Measurements from ENCODE around the gene AGGF1.
"Not testable (repeated sequence)": the region's sequence is repeated elsewhere in the genome, so short reads cannot be mapped to it uniquely, and the experiment has no call there.

AGGF1 gene

GRCh38 chr5:77030097-77031071 is at the start of gene AGGF1:
Gene AGGF1 (plus strand): TSS chr5:77030404. CDS start chr5:77030767, 363 bp downstream.
- TF ChIP-seq GATA1 (IDR thresholded peaks at IDR 0.05; ENCODE audit: low read depth, low read length) (no peak), POLR2A (IDR thresholded peaks at IDR 0.05; ENCODE audit: low read length) (peak; percentile 90)
- DNase-seq = peak; percentile 93 to 95

GRCh38 chr5:76980518-76981144 is 49.6 kb upstream of the AGGF1 start:
- TF ChIP-seq POLR2A (IDR thresholded peaks at IDR 0.05; ENCODE audit: low read length) (no peak), GATA1 (IDR thresholded peaks at IDR 0.05; ENCODE audit: low read depth, low read length) (no peak)
- DNase-seq = no peak

GRCh38 chr5:76982450-76982849 is 47.8 kb upstream of the AGGF1 start:
- no peak for DNase-seq
- no peak for TF ChIP-seq POLR2A (IDR thresholded peaks at IDR 0.05; ENCODE audit: low read length)
- no peak for TF ChIP-seq GATA1 (IDR thresholded peaks at IDR 0.05; ENCODE audit: low read depth, low read length)

GRCh38 chr5:76983468-76983867 is 46.7 kb upstream of the AGGF1 start:
- no peak for DNase-seq
- TF ChIP-seq POLR2A (IDR thresholded peaks at IDR 0.05; ENCODE audit: low read length) (no peak), GATA1 (IDR thresholded peaks at IDR 0.05; ENCODE audit: low read depth, low read length) (no peak)

- DNase-seq = peak; percentile 28 to 34
- no peak for TF ChIP-seq POLR2A (IDR thresholded peaks at IDR 0.05; ENCODE audit: low read length)
- TF ChIP-seq GATA1 (IDR thresholded peaks at IDR 0.05; ENCODE audit: low read depth, low read length) = no peak
Observed at GRCh38 chr5:76986825-76987526, 43.2 kb upstream of the AGGF1 start.

GRCh38 chr5:76990899-76991459 is 39.2 kb upstream of the AGGF1 start:
- TF ChIP-seq GATA1 (IDR thresholded peaks at IDR 0.05; ENCODE audit: low read depth, low read length) (no peak), POLR2A (IDR thresholded peaks at IDR 0.05; ENCODE audit: low read length) (no peak)
- DNase-seq = no peak

GRCh38 chr5:76993436-76993835 is 36.8 kb upstream of the AGGF1 start:
- not testable (repeated sequence) for DNase-seq

- TF ChIP-seq POLR2A (IDR thresholded peaks at IDR 0.05; ENCODE audit: low read length) (no peak), GATA1 (IDR thresholded peaks at IDR 0.05; ENCODE audit: low read depth, low read length) (no peak)
- DNase-seq = no peak
Observed at GRCh38 chr5:76994337-76994736, 35.9 kb upstream of the AGGF1 start.

GRCh38 chr5:76998251-76998650 is 32.0 kb upstream of the AGGF1 start:
- DNase-seq = not testable (repeated sequence)

GRCh38 chr5:76999451-76999850 is 30.8 kb upstream of the AGGF1 start:
- TF ChIP-seq GATA1 (IDR thresholded peaks at IDR 0.05; ENCODE audit: low read depth, low read length) (no peak), POLR2A (IDR thresholded peaks at IDR 0.05; ENCODE audit: low read length) (no peak)
- DNase-seq = no peak

- no peak for DNase-seq
- no peak for TF ChIP-seq POLR2A (IDR thresholded peaks at IDR 0.05; ENCODE audit: low read length)
- no peak for TF ChIP-seq GATA1 (IDR thresholded peaks at IDR 0.05; ENCODE audit: low read depth, low read length)
Observed at GRCh38 chr5:77003246-77003645, 27.0 kb upstream of the AGGF1 start.

GRCh38 chr5:77006124-77006523 is 24.1 kb upstream of the AGGF1 start:
- DNase-seq = no peak
- no peak for TF ChIP-seq POLR2A (IDR thresholded peaks at IDR 0.05; ENCODE audit: low read length)
- no peak for TF ChIP-seq GATA1 (IDR thresholded peaks at IDR 0.05; ENCODE audit: low read depth, low read length)

- DNase-seq = no peak
- no peak for TF ChIP-seq GATA1 (IDR thresholded peaks at IDR 0.05; ENCODE audit: low read depth, low read length)
- no peak for TF ChIP-seq POLR2A (IDR thresholded peaks at IDR 0.05; ENCODE audit: low read length)
Observed at GRCh38 chr5:77008413-77008812, 21.8 kb upstream of the AGGF1 start.

GRCh38 chr5:77010243-77010642 is 20.0 kb upstream of the AGGF1 start:
- no peak for DNase-seq

More at GRCh38 chr5:77010243-77010642, 20.0 kb upstream of the AGGF1 start:
- TF ChIP-seq GATA1 (IDR thresholded peaks at IDR 0.05; ENCODE audit: low read depth, low read length) = no peak
- no peak for TF ChIP-seq POLR2A (IDR thresholded peaks at IDR 0.05; ENCODE audit: low read length)
